ENCODE measurements around the gene ISG20L2.

The ISG20L2 gene

GRCh38 chr1:156677616-156678596 is 50.7 kb downstream of the ISG20L2 start:
- peak; percentile 56 for DNase-seq (ENCODE audit: low read depth)
- TF ChIP-seq, protein P1, sequence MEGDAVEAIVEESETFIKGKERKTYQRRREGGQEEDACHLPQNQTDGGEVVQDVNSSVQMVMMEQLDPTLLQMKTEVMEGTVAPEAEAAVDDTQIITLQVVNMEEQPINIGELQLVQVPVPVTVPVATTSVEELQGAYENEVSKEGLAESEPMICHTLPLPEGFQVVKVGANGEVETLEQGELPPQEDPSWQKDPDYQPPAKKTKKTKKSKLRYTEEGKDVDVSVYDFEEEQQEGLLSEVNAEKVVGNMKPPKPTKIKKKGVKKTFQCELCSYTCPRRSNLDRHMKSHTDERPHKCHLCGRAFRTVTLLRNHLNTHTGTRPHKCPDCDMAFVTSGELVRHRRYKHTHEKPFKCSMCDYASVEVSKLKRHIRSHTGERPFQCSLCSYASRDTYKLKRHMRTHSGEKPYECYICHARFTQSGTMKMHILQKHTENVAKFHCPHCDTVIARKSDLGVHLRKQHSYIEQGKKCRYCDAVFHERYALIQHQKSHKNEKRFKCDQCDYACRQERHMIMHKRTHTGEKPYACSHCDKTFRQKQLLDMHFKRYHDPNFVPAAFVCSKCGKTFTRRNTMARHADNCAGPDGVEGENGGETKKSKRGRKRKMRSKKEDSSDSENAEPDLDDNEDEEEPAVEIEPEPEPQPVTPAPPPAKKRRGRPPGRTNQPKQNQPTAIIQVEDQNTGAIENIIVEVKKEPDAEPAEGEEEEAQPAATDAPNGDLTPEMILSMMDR (IDR thresholded peaks at IDR 0.05; ENCODE audit: control insufficient read depth, insufficient read depth, low read depth, low read length, missing control alignments): peak; percentile 94
- H3K4me3 ChIP-seq (ENCODE audit: control insufficient read depth, low read depth, low read length): peak overlapping the region; percentile 53

DNA sequence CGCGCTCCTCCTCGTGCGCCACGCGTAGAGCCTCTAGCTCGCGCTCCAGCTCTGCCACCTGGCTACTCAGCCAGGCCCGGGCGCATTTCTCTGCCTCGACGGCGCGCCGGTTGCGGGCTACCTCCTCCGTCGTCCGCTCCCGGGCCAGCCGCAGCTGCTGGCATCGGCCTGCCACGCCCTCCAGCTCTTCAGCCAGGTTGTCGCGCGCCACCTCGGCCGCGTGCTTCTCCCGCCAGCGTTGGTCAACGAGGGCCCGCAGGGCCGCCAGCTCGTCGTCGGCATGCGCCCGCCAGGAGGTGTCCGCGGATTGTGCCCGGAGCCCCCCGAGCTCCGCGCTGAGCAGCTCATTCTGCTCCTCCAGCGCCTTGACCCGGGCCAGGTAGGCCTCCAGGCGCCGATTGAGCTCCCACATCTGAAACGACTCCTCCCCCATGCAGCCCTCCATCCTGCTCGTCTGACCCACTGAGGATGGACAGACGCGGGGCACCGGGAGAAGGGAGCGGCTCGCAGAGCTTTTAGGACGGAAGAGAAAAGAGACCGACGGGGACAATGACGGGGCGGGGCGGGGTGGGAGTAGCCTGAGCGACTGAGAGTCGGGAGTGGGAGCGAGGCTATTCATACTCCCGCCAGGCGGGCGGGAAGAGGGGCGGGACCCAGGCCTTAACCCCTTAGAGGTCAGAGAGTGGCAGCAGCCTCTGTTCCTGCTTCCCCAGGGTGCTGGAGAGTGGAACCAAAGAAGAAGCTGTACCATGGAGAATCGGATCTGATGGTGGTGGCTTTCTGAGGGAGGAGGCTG is 51.5 kb downstream of the ISG20L2 start, which contains the start of gene NES:
TSS of gene NES (minus strand) at position 588 of the 796 bp plus-strand sequence. CDS start at position 445, 143 bp downstream.
- TF ChIP-seq, protein P1 (IDR thresholded peaks at IDR 0.05; ENCODE audit: control insufficient read depth, insufficient read depth, low read depth, low read length, missing control alignments): no peak
- DNase-seq (ENCODE audit: low read depth): no peak
- peak within 1 kb of the TSS; percentile 55 for H3K4me3 ChIP-seq (ENCODE audit: control insufficient read depth, low read depth, low read length)

- DNase-seq (ENCODE audit: low read depth): no peak
- peak overlapping the region; percentile 55 for H3K4me3 ChIP-seq (ENCODE audit: control insufficient read depth, low read depth, low read length)
- TF ChIP-seq, protein P1 (IDR thresholded peaks at IDR 0.05; ENCODE audit: control insufficient read depth, insufficient read depth, low read depth, low read length, missing control alignments): no peak
These were observed 52.3 kb downstream of the ISG20L2 start for GRCh38 chr1:156676114-156676819.

- TF ChIP-seq, protein P1 (IDR thresholded peaks at IDR 0.05; ENCODE audit: control insufficient read depth, insufficient read depth, low read depth, low read length, missing control alignments): no peak
- H3K4me3 ChIP-seq (ENCODE audit: control insufficient read depth, low read depth, low read length): peak overlapping the region; percentile 55
- DNase-seq (ENCODE audit: low read depth): no peak
These were observed 53.1 kb downstream of the ISG20L2 start for GRCh38 chr1:156675210-156676113.

- no peak for DNase-seq (ENCODE audit: low read depth)
- H3K4me3 ChIP-seq (ENCODE audit: control insufficient read depth, low read depth, low read length): no peak overlapping the region
These were observed 55.0 kb downstream of the ISG20L2 start for GRCh38 chr1:156673387-156674121.

More at GRCh38 chr1:156673387-156674121, 55.0 kb downstream of the ISG20L2 start:
- TF ChIP-seq, protein P1 (IDR thresholded peaks at IDR 0.05; ENCODE audit: control insufficient read depth, insufficient read depth, low read depth, low read length, missing control alignments): no peak

Data from AG09309 (cell line).